Stomach (tissue), 4 donors: ENCODE data around the gene MIS18BP1.

ENCODE experiments used
- POLR2AphosphoS5 ChIP-seq, 3 donors: sonication (generic); formaldehyde crosslinking; IDR thresholded peaks; one replicate each; pipeline ENCODE4 v1.6.1; 2016; ENCODE audit warnings: antibody characterized with exemption in 3 of 3
- TF ChIP-seq, protein P1 (sequence below), 7 experiments: fragments of 450-650 bp in 4 of 7; fragments of 200-600 bp in 3 of 7; sonication (generic) in 3 of 7; IDR thresholded peaks; one replicate each; pipeline ENCODE4 v1.5.1; 2016 to 2019; ENCODE audit warnings: antibody characterized with exemption in 7 of 7, control low read depth in 2 of 7, mild to moderate bottlenecking in 1 of 7

DNA sequence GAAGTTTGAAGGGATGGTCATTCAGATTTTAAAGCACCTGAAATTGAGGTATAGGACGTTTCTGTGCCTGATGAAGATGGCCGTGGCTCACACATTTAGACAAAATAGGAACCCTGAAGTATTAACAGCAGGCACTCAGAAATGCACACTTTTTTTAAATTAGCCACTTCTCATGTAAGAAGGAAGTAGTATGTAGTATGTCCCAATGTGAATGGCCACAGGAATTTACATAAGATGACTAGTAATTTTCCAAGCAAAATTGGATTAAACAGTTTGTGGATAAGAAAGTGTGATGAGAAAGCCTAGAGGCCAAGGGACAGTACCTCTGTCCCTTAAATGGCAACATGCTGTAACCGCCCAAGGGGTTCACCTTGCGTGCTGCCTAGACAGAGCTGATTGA, 1.8 kb upstream of the MIS18BP1 start:
- TF ChIP-seq, protein P1, sequence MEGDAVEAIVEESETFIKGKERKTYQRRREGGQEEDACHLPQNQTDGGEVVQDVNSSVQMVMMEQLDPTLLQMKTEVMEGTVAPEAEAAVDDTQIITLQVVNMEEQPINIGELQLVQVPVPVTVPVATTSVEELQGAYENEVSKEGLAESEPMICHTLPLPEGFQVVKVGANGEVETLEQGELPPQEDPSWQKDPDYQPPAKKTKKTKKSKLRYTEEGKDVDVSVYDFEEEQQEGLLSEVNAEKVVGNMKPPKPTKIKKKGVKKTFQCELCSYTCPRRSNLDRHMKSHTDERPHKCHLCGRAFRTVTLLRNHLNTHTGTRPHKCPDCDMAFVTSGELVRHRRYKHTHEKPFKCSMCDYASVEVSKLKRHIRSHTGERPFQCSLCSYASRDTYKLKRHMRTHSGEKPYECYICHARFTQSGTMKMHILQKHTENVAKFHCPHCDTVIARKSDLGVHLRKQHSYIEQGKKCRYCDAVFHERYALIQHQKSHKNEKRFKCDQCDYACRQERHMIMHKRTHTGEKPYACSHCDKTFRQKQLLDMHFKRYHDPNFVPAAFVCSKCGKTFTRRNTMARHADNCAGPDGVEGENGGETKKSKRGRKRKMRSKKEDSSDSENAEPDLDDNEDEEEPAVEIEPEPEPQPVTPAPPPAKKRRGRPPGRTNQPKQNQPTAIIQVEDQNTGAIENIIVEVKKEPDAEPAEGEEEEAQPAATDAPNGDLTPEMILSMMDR (IDR thresholded peaks at IDR 0.05) = no peak
- no peak for TF ChIP-seq POLR2AphosphoS5 (IDR thresholded peaks at IDR 0.05)
